CD14-positive monocyte (primary cell): ENCODE measurements around the gene HIBADH. TPM values are rescaled to one million over a fixed set of nuclear protein-coding genes. Genes with fewer than 3 reads are reported as not detected.

ENCODE experiments used
- DNase-seq, 3 donors: peaks; one replicate each; pipeline ENCODE4 v3.0.0-alpha.2; 2011 to 2022
- H2AFZ ChIP-seq: 2 replicates; pipeline ENCODE4 v1.6.0; 2012; ENCODE audit warnings: mild to moderate bottlenecking, low read depth, low read length, inconsistent platforms; ENCODE audit not compliant: insufficient read depth, poor library complexity, severe bottlenecking
- H3K27ac ChIP-seq, 2 donors: 1 replicate in 1 of 2; 2 replicates in 1 of 2; pipeline ENCODE4 v1.5.1; 2012 to 2013; ENCODE audit warnings: low read length in 2 of 2, control low read depth in 1 of 2, inconsistent platforms in 1 of 2, low read depth in 1 of 2, mild to moderate bottlenecking in 1 of 2
- H3K27me3 ChIP-seq, 2 donors: one replicate each; pipeline versions ENCODE4 v1.6.0 to v1.6.1; 2011 to 2013; ENCODE audit warnings: low read length in 2 of 2; ENCODE audit not compliant: control insufficient read depth in 2 of 2, insufficient read depth in 2 of 2
- H3K36me3 ChIP-seq, 2 donors: replicated peaks in 1 of 2; 1 replicate in 1 of 2; 2 replicates in 1 of 2; pipeline versions ENCODE4 v1.5.1 to v1.6.1; 2012 to 2013; ENCODE audit warnings: low read length in 2 of 2, control low read depth in 1 of 2, inconsistent platforms in 1 of 2, mild to moderate bottlenecking in 1 of 2; ENCODE audit not compliant: insufficient read depth in 2 of 2, control insufficient read depth in 1 of 2
- H3K4me1 ChIP-seq, 2 donors: 1 replicate in 1 of 2; 2 replicates in 1 of 2; pipeline versions ENCODE4 v1.5.1 to v1.6.1; 2012 to 2013; ENCODE audit warnings: low read length in 2 of 2, control low read depth in 1 of 2, inconsistent platforms in 1 of 2, mild to moderate bottlenecking in 1 of 2, moderate library complexity in 1 of 2; ENCODE audit not compliant: insufficient read depth in 2 of 2, control insufficient read depth in 1 of 2
- H3K4me2 ChIP-seq: replicated peaks from 2 replicates; pipeline ENCODE3; 2012; ENCODE audit warnings: low read length, moderate library complexity, mild to moderate bottlenecking; ENCODE audit not compliant: poor library complexity, severe bottlenecking; ENCODE audit errors: extremely low read depth
- H3K4me3 ChIP-seq, 3 experiments: fragments of 200-600 bp in 1 of 3; sonication (generic) in 1 of 3; replicated peaks in 1 of 3; 1 replicate in 2 of 3; 2 replicates in 1 of 3; pipeline ENCODE4 v1.5.1; 2011 to 2013; ENCODE audit warnings: low read length in 3 of 3, mild to moderate bottlenecking in 3 of 3, control low read depth in 2 of 3, low read depth in 2 of 3, inconsistent platforms in 1 of 3, moderate library complexity in 1 of 3
- H3K79me2 ChIP-seq: 2 replicates; pipeline ENCODE4 v1.6.0; 2012; ENCODE audit warnings: mild to moderate bottlenecking, control low read depth, inconsistent platforms, low read length, moderate library complexity; ENCODE audit not compliant: insufficient read depth
- H3K9ac ChIP-seq: 2 replicates; pipeline ENCODE4 v1.6.0; 2017; ENCODE audit warnings: low read length, mild to moderate bottlenecking; ENCODE audit not compliant: insufficient read depth, poor library complexity, severe bottlenecking
- H3K9me3 ChIP-seq, 2 donors: replicated peaks in 1 of 2; 1 replicate in 1 of 2; 2 replicates in 1 of 2; pipeline versions ENCODE4 v1.5.1 to v1.6.1; 2012 to 2013; ENCODE audit warnings: low read length in 2 of 2, control low read depth in 1 of 2; ENCODE audit not compliant: control insufficient read depth in 1 of 2, insufficient read depth in 1 of 2
- H4K20me1 ChIP-seq: 2 replicates; pipeline ENCODE4 v1.6.0; 2012; ENCODE audit warnings: mild to moderate bottlenecking, low read length, control low read depth, moderate library complexity; ENCODE audit not compliant: insufficient read depth
- H3K27ac Mint-ChIP-seq, 7 donors: one replicate each; pipeline ENCODE4 v1.8.0; 2020; ENCODE audit warnings: mild to moderate bottlenecking in 7 of 7, mixed read lengths in 7 of 7, moderate library complexity in 6 of 7, inconsistent platforms in 2 of 7
- H3K27me3 Mint-ChIP-seq, 3 donors: one replicate each; pipeline ENCODE4 v1.8.0; 2021 to 2022; ENCODE audit warnings: low read depth in 3 of 3, mild to moderate bottlenecking in 3 of 3, mixed read lengths in 3 of 3, moderate library complexity in 3 of 3, inconsistent platforms in 1 of 3
- H3K36me3 Mint-ChIP-seq, 2 donors: one replicate each; pipeline ENCODE4 v1.8.0; 2020; ENCODE audit warnings: mixed read lengths in 2 of 2, inconsistent platforms in 1 of 2, mild to moderate bottlenecking in 1 of 2
- H3K4me1 Mint-ChIP-seq: one replicate; pipeline ENCODE4 v1.8.0; 2020; ENCODE audit warnings: mild to moderate bottlenecking, mixed read lengths
- H3K4me3 Mint-ChIP-seq, 2 donors: one replicate each; pipeline ENCODE4 v1.8.0; 2020; ENCODE audit warnings: mild to moderate bottlenecking in 2 of 2, mixed read lengths in 2 of 2, moderate library complexity in 1 of 2
- H3K9me3 Mint-ChIP-seq, 7 donors: one replicate each; pipeline ENCODE4 v1.8.0; 2020 to 2022; ENCODE audit warnings: mixed read lengths in 7 of 7, mild to moderate bottlenecking in 6 of 7, moderate library complexity in 6 of 7, inconsistent platforms in 2 of 7
- WGBS: methylation state at CpG from one replicate; pipeline ENCODE4 v1.1.5; 2013; ENCODE audit warnings: missing lambda C conversion rate; ENCODE audit not compliant: insufficient coverage; 5-methylcytosine and 5-hydroxymethylcytosine counted together
- intact Hi-C, 2 donors: fragments of 100-400 bp; cut with micrococcal nuclease; formaldehyde crosslinking; loops; one replicate each; pipeline versions ENCODE4 v1.15.0 to v1.15.1; 2023
- polyA plus RNA-seq, 3 donors: library from polyadenylated mRNA; depleted of rRNA in 1 of 3; unstranded in 2 of 3; stranded (reverse) in 1 of 3; fragments of 300-500 nt in 2 of 3; fragments of >200 nt in 1 of 3; fragmentation: Illumina TruSeq in 2 of 3; gene quantifications; 1 replicate in 2 of 3; 2 replicates in 1 of 3; pipeline ENCODE4 v1.2.3, GENCODE V29; 2012 to 2021
- TF ChIP-seq, protein P1 (sequence below): fragments of 200-600 bp; IDR thresholded peaks from one replicate; pipeline ENCODE4 v1.8.0; 2022; ENCODE audit warnings: antibody characterized with exemption, mild to moderate bottlenecking

Gene HIBADH
- polyA plus RNA-seq, 3 donors: 8.9 to 29.1 (median 26.5) TPM

DNA sequence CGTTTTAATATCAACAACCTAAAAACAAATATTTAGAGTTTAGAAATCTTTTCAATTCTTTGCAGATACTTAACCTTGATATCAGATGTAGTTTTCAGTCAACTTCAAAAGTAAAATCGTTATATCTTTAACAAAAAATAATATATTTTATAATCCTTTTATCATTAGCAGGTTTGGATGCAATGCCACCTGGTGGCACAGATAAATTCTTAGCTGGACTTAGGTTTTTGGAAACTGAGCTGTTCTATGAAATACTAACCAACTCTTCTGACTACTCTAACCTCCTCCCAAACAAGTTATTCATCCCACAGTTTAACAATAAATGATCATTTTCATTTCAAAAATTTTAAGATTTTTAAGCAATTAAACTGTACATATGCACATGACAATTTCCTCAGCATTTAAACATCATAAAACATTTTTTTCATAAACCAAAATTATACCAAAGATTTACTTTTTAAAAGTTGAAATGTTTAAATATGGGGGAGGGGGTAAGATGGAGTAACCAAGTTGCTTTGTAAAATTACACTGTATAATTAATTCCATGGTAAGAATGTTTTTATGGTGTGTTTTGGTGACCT is 56.9 kb downstream of the HIBADH start:
- WGBS: no CpG with 5 or more reads among the region's 2 CpGs
- Histone ChIP-seq H3K4me1 (no peaks in the 10 kb centered on the region), H2AFZ (no peak overlapping the region), H3K27me3 (no peaks in the 10 kb centered on the region), H3K36me3 (no peaks in the 10 kb centered on the region), H3K4me2 (no peak overlapping the region), H3K27ac (no peak overlapping the region), H4K20me1 (no peaks in the 10 kb centered on the region), H3K9me3 (no peaks in the 10 kb centered on the region), H3K4me3 (no peak overlapping the region), H3K9ac (no peak overlapping the region), H3K79me2 (no peaks in the 10 kb centered on the region)
- Mint-ChIP-seq H3K27me3 (no peaks in the 10 kb centered on the region), H3K36me3 (peaks cover 0 to 6% of the 10 kb centered on the region in 2 donors), H3K4me1 (no peaks in the 10 kb centered on the region), H3K4me3 (no peak overlapping the region), H3K9me3 (no peaks in the 10 kb centered on the region), H3K27ac (no peak overlapping the region)
- TF ChIP-seq, protein P1, sequence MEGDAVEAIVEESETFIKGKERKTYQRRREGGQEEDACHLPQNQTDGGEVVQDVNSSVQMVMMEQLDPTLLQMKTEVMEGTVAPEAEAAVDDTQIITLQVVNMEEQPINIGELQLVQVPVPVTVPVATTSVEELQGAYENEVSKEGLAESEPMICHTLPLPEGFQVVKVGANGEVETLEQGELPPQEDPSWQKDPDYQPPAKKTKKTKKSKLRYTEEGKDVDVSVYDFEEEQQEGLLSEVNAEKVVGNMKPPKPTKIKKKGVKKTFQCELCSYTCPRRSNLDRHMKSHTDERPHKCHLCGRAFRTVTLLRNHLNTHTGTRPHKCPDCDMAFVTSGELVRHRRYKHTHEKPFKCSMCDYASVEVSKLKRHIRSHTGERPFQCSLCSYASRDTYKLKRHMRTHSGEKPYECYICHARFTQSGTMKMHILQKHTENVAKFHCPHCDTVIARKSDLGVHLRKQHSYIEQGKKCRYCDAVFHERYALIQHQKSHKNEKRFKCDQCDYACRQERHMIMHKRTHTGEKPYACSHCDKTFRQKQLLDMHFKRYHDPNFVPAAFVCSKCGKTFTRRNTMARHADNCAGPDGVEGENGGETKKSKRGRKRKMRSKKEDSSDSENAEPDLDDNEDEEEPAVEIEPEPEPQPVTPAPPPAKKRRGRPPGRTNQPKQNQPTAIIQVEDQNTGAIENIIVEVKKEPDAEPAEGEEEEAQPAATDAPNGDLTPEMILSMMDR: peak; percentile 25
- intact Hi-C loops: no loop called here
- DNase-seq: no peak

DNA sequence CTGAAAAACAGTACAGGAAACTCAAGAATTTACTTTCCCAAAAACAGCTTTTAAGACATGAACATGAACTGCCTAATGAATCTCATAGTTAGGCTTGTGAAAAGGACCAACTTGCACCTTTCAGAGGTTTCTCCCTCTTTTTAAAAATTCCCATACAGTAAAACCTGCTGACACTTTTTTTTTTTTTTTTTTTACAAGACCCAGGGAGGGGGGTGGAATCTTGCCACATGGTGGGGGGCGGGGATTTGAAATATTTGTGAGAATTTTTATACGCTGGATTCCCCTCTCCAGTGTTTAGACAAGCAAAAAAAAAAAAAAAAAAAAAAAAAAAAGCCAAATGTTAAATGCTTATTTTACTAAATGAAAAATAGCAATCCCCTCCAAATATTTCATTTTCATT is 57.4 kb downstream of the HIBADH start:
- TF ChIP-seq, protein P1: no peak
- DNase-seq: no peak
- Histone ChIP-seq H3K27ac (no peak overlapping the region), H3K4me3 (no peak overlapping the region), H3K9ac (no peak overlapping the region), H3K4me1 (no peaks in the 10 kb centered on the region), H3K27me3 (no peaks in the 10 kb centered on the region), H3K79me2 (no peaks in the 10 kb centered on the region), H2AFZ (no peak overlapping the region), H3K36me3 (no peaks in the 10 kb centered on the region), H3K9me3 (no peaks in the 10 kb centered on the region), H3K4me2 (no peak overlapping the region), H4K20me1 (no peaks in the 10 kb centered on the region)
- Mint-ChIP-seq H3K27ac (no peak overlapping the region), H3K9me3 (no peaks in the 10 kb centered on the region), H3K27me3 (no peaks in the 10 kb centered on the region), H3K4me3 (no peak overlapping the region), H3K4me1 (no peaks in the 10 kb centered on the region), H3K36me3 (peaks cover 0 to 6% of the 10 kb centered on the region in 2 donors)
- no CpG with 5 or more reads among the region's 2 CpGs for WGBS
- intact Hi-C loops: no loop called here
